OCI-LY3 (cell line): ENCODE measurements around the gene STARD9.

ENCODE experiments used
- H2AFZ ChIP-seq: fragments of 200-600, 300-600 bp; shearing (Covaris generic); 2 replicates; pipeline ENCODE4 v1.6.0; 2014; ENCODE audit warnings: antibody characterized with exemption, low read depth, low read length
- H3K27ac ChIP-seq: fragments of 200-600, 300-600 bp; sonication (generic); 2 replicates; pipeline ENCODE4 v1.5.1; 2014; ENCODE audit warnings: mild to moderate bottlenecking, low read length, moderate library complexity, mixed read lengths
- H3K27me3 ChIP-seq: fragments of 200-600, 300-600 bp; sonication (generic); 2 replicates; pipeline ENCODE4 v1.6.1; 2014; ENCODE audit warnings: low read depth, low read length, mixed read lengths
- H3K36me3 ChIP-seq: fragments of 200-600, 300-600 bp; sonication (generic); replicated peaks from 2 replicates; pipeline ENCODE3; 2014; ENCODE audit warnings: low read depth, low read length, mixed read lengths
- H3K4me1 ChIP-seq: fragments of 300-600, 200-600 bp; sonication (generic); 2 replicates; pipeline ENCODE4 v1.6.1; 2014; ENCODE audit warnings: low read length, mixed read lengths
- H3K4me2 ChIP-seq: fragments of 200-600, 300-600 bp; sonication (generic); 2 replicates; pipeline ENCODE4 v1.6.1; 2014; ENCODE audit warnings: low read length, mixed read lengths
- H3K4me3 ChIP-seq: fragments of 300-600, 200-600 bp; sonication (generic); 2 replicates; pipeline ENCODE4 v1.5.1; 2014; ENCODE audit warnings: antibody characterized with exemption, mild to moderate bottlenecking, low read length, moderate library complexity
- H3K79me2 ChIP-seq: fragments of 300-600, 200-600 bp; shearing (Covaris generic); 2 replicates; pipeline ENCODE4 v1.6.1; 2014; ENCODE audit warnings: mild to moderate bottlenecking, low read length, mixed read lengths
- H3K9ac ChIP-seq: fragments of 300-600, 200-600 bp; shearing (Covaris generic); 2 replicates; pipeline ENCODE4 v1.6.0; 2014; ENCODE audit warnings: mild to moderate bottlenecking, low read length, moderate library complexity
- H3K9me3 ChIP-seq: fragments of 200-600, 300-600 bp; shearing (Covaris generic); 2 replicates; pipeline ENCODE4 v1.6.1; 2014; ENCODE audit warnings: low read length, mixed read lengths; ENCODE audit not compliant: insufficient read depth
- H4K20me1 ChIP-seq: fragments of 200-600, 300-600 bp; sonication (generic); 2 replicates; pipeline ENCODE4 v1.6.1; 2016; ENCODE audit warnings: low read length, mixed read lengths; ENCODE audit not compliant: insufficient read depth
- CTCF ChIP-seq: fragments of 200-600, 300-600 bp; sonication (generic); IDR thresholded peaks from 2 replicates; pipeline ENCODE4 v1.5.1; 2014; ENCODE audit warnings: antibody characterized with exemption, low read length, low read depth
- EZH2phosphoT487 ChIP-seq: fragments of 200-600 bp; shearing (Covaris generic); IDR thresholded peaks from 2 replicates; pipeline ENCODE4 v1.6.1; 2018; ENCODE audit warnings: antibody characterized with exemption, mixed run types, low read depth

Gene STARD9

GRCh38 chr15:42707873-42708544 lies 132.6 kb downstream of the STARD9 start:
- no peaks in the 10 kb centered on the region for H3K9me3 ChIP-seq
- H3K9ac ChIP-seq: no peak overlapping the region
- no peak overlapping the region for H3K4me3 ChIP-seq
- H2AFZ ChIP-seq: no peak overlapping the region
- no peaks in the 10 kb centered on the region for H4K20me1 ChIP-seq
- H3K36me3 ChIP-seq: no peaks in the 10 kb centered on the region
- no peak overlapping the region for H3K4me2 ChIP-seq
- H3K27ac ChIP-seq: no peak overlapping the region
- no peaks in the 10 kb centered on the region for H3K4me1 ChIP-seq
- no peak for TF ChIP-seq EZH2phosphoT487
- no peak for TF ChIP-seq CTCF
- no peaks in the 10 kb centered on the region for H3K27me3 ChIP-seq
- no peaks in the 10 kb centered on the region for H3K79me2 ChIP-seq

DNA sequence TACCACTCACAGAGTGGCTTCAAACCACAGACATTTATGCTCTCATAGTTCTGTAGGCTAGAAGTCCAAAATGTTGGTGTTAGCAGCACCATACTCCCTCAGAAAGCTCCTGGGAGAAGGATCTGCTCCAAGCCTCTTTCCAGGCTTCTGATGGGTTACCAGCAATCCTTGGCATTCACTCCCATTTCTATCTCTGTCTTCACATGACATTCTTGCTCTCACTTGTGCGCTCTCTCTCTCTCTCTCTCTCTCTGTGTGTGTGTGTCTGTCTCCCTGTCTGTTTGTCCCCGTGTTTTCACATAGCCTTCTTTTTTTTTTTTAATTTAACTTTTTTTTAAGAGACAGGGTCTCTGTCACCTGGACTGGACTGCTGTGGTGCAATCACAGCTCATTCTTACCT lies 135.3 kb downstream of the STARD9 start:
- Histone ChIP-seq H3K9me3 (no peaks in the 10 kb centered on the region), H2AFZ (no peak overlapping the region), H3K27me3 (no peaks in the 10 kb centered on the region)

DNA sequence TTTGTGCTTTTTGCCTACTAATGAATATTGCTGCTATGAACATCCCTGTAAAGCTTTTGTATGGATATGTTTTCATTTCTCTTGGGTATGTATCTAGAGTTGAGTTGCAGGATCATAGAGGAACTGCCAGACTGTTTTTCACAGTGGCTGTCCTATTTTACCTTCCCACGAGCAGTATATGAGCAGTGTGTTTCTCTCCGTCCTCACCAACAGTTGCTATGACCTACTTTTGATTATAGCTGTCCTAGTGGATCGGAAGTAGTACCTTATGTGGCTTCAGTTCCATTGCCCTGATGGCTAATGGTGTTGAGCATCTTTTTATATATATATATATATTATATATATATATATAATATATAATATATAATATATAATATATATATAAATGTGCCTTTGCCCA lies 136.3 kb downstream of the STARD9 start:
- no peaks in the 10 kb centered on the region for H3K36me3 ChIP-seq
- H3K4me3 ChIP-seq: no peak overlapping the region
- H3K27ac ChIP-seq: no peak overlapping the region
- no peaks in the 10 kb centered on the region for H3K79me2 ChIP-seq
- H3K27me3 ChIP-seq: no peaks in the 10 kb centered on the region
- H2AFZ ChIP-seq: no peak overlapping the region
- H3K9ac ChIP-seq: no peak overlapping the region
- TF ChIP-seq CTCF: no peak
- no peak for TF ChIP-seq EZH2phosphoT487
- H3K4me1 ChIP-seq: no peaks in the 10 kb centered on the region
- H4K20me1 ChIP-seq: no peaks in the 10 kb centered on the region
- no peaks in the 10 kb centered on the region for H3K9me3 ChIP-seq
- H3K4me2 ChIP-seq: no peak overlapping the region

More for the DNA sequence above, 135.3 kb downstream of the STARD9 start:
- no peaks in the 10 kb centered on the region for H4K20me1 ChIP-seq
- no peak overlapping the region for H3K27ac ChIP-seq
- H3K79me2 ChIP-seq: no peaks in the 10 kb centered on the region
- H3K4me1 ChIP-seq: no peaks in the 10 kb centered on the region
- H3K4me2 ChIP-seq: no peak overlapping the region
- TF ChIP-seq EZH2phosphoT487 (no peak), CTCF (no peak)
- no peak overlapping the region for H3K4me3 ChIP-seq
- H3K9ac ChIP-seq: no peak overlapping the region
- no peaks in the 10 kb centered on the region for H3K36me3 ChIP-seq

DNA sequence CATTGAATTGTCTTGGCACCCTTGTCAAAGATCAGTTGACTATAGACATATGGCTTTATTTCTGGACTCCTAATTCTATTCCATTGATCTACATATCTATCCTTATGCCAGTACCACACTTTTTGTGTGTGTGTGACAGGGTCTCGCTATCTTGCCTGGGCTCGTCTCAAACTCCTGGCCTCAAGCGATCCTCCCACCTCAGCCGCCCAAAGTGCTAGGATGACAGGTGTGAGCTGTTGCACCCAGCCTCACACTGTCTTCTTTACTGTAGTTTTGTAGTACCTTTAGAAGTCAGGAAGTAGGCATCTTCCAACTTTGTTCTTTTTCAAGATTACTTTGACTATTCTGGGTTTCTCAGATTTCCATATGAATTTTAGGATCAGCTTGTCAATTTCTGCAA lies 137.2 kb downstream of the STARD9 start:
- Histone ChIP-seq H3K79me2 (no peaks in the 10 kb centered on the region), H2AFZ (no peak overlapping the region), H4K20me1 (no peaks in the 10 kb centered on the region), H3K4me3 (no peak overlapping the region), H3K27me3 (no peaks in the 10 kb centered on the region), H3K9me3 (no peaks in the 10 kb centered on the region), H3K9ac (no peak overlapping the region), H3K27ac (no peak overlapping the region), H3K36me3 (no peaks in the 10 kb centered on the region), H3K4me2 (no peak overlapping the region), H3K4me1 (no peaks in the 10 kb centered on the region)
- TF ChIP-seq EZH2phosphoT487 (no peak), CTCF (no peak)
